ENCODE data around the gene CES2.
"Not testable (repeated sequence)": the region's sequence is repeated elsewhere in the genome, so short reads cannot be mapped to it uniquely, and the experiment has no call there.

Gene CES2

GRCh38 chr16:66991545-66992077 lies 56.3 kb downstream of the CES2 start:
- no peak for DNase-seq

DNA sequence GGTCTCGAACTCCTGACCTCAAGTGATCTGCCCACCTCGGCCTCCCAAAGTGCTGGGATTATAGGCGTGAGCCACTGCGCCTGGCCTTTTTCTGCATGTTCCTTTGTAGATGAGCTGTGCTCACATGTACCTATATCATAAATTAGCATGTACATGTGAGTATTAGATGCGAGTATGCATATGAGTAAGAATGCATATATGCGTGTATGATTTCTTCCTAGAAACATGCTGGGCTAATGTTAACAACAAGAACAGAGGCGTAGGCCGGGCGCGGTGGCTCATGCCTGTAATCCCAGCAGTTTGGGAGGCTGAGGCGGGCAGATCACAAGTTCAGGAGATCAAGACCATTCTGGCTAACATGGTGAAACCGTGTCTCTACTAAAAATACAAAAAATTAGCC lies 58.2 kb downstream of the CES2 start:
- not testable (repeated sequence) for DNase-seq
